ENCODE data around the gene KLHL30. TPM values are rescaled to one million over a fixed set of nuclear protein-coding genes. Genes with fewer than 3 reads are reported as not detected.

Gene KLHL30
- total and polyA plus RNA-seq, 3 experiments from 2014 or later: not detected

GRCh38 chr2:238127165-238128060 lies 11.1 kb upstream of the KLHL30 start:
- H3K27ac Mint-ChIP-seq: no peak overlapping the region
- peak in 1 of 5 donors; percentile 41 for DNase-seq
- H3K4me1 Mint-ChIP-seq: no peaks in the 10 kb centered on the region
- Histone ChIP-seq H3K4me1 (ENCODE audit: insufficient read depth, low read length) (no peaks in the 10 kb centered on the region), H3K36me3 (ENCODE audit: insufficient read depth, low read length) (no peaks in the 10 kb centered on the region), H3K27ac (ENCODE audit: low read depth, low read length) (no peak overlapping the region), H3K27me3 (ENCODE audit: insufficient read depth, low read length, poor library complexity, severe bottlenecking) (no peaks in the 10 kb centered on the region), H3K9me3 (ENCODE audit: low read length) (no peaks in the 10 kb centered on the region), H3K4me3 (ENCODE audit: low read length) (no peak overlapping the region)
- POLR2A ChIA-PET: no interaction called here
- H3K9me3 Mint-ChIP-seq: no peaks in the 10 kb centered on the region
- no peaks in the 10 kb centered on the region for H3K36me3 Mint-ChIP-seq
- CTCF ChIA-PET: no interaction called here
- no peak overlapping the region for H3K4me3 Mint-ChIP-seq
- peaks cover 0 to 1% of the 10 kb centered on the region in 2 donors for H3K27me3 Mint-ChIP-seq

DNA sequence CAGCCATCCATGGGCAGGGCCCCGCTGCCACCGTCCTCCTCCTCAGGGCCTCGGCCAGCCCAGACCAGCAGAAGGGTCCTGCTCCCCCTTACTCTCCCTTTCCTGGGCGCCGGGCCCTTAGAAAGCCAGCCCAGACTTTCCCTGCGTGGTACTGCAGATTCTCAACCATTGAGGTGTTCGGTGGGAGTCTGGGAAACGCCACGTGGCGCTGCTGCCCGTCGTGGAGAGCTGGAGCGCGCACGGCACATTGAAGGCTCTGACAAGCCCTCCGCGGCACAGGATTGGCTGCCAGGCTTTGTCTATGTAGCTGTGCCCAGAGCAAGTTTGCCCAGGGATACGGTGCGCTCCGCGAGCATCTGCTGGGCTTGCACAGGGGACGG lies 10.4 kb upstream of the KLHL30 start:
- H3K36me3 Mint-ChIP-seq: no peaks in the 10 kb centered on the region
- Histone ChIP-seq H3K4me1 (ENCODE audit: insufficient read depth, low read length) (no peaks in the 10 kb centered on the region), H3K9me3 (ENCODE audit: low read length) (no peaks in the 10 kb centered on the region), H3K36me3 (ENCODE audit: insufficient read depth, low read length) (no peaks in the 10 kb centered on the region), H3K27ac (ENCODE audit: low read depth, low read length) (no peak overlapping the region), H3K4me3 (ENCODE audit: low read length) (no peak overlapping the region), H3K27me3 (ENCODE audit: insufficient read depth, low read length, poor library complexity, severe bottlenecking) (no peaks in the 10 kb centered on the region)
- no peaks in the 10 kb centered on the region for H3K4me1 Mint-ChIP-seq
- peaks cover 0 to 1% of the 10 kb centered on the region in 2 donors for H3K27me3 Mint-ChIP-seq
- H3K9me3 Mint-ChIP-seq: no peaks in the 10 kb centered on the region
- POLR2A ChIA-PET: no interaction called here
- no peak overlapping the region for H3K4me3 Mint-ChIP-seq
- no peak overlapping the region for H3K27ac Mint-ChIP-seq
- CTCF ChIA-PET: no interaction called here
- DNase-seq: no peak

DNA sequence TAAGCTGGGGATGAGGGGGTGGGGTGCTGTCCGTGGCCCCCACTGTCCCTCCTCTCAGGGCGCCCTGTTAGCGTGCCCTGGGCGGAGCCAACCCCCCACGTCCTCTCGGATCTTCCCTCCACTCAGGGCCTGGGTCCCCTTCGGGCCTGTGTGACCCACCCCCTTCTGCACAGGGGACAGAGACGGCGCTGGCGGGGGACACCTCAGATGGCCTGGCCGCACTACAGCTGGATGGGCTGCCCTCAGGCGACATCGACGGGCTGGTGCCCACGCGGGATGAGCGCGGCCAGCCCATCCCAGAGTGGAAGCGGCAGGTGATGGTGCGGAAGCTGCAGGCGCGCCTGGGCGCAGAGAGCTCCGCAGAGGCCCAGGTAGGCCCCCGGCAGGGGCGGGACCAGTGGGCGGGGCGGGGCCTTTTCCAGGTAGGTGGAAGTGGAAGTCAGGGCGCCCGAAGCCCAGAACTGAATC lies 9.9 kb upstream of the KLHL30 start:
- Mint-ChIP-seq H3K4me1 (no peaks in the 10 kb centered on the region), H3K27ac (no peak overlapping the region), H3K36me3 (no peaks in the 10 kb centered on the region), H3K27me3 (peaks cover 0 to 1% of the 10 kb centered on the region in 2 donors), H3K9me3 (no peaks in the 10 kb centered on the region), H3K4me3 (no peak overlapping the region)
- ChIA-PET POLR2A (no interaction called here), CTCF (no interaction called here)
- no peaks in the 10 kb centered on the region for H3K4me1 ChIP-seq (ENCODE audit: insufficient read depth, low read length)
- peak in 1 of 5 donors; percentile 43 for DNase-seq
- H3K9me3 ChIP-seq (ENCODE audit: low read length): no peaks in the 10 kb centered on the region
- no peaks in the 10 kb centered on the region for H3K27me3 ChIP-seq (ENCODE audit: insufficient read depth, low read length, poor library complexity, severe bottlenecking)
- H3K4me3 ChIP-seq (ENCODE audit: low read length): no peak overlapping the region
- H3K27ac ChIP-seq (ENCODE audit: low read depth, low read length): no peak overlapping the region
- H3K36me3 ChIP-seq (ENCODE audit: insufficient read depth, low read length): no peaks in the 10 kb centered on the region

DNA sequence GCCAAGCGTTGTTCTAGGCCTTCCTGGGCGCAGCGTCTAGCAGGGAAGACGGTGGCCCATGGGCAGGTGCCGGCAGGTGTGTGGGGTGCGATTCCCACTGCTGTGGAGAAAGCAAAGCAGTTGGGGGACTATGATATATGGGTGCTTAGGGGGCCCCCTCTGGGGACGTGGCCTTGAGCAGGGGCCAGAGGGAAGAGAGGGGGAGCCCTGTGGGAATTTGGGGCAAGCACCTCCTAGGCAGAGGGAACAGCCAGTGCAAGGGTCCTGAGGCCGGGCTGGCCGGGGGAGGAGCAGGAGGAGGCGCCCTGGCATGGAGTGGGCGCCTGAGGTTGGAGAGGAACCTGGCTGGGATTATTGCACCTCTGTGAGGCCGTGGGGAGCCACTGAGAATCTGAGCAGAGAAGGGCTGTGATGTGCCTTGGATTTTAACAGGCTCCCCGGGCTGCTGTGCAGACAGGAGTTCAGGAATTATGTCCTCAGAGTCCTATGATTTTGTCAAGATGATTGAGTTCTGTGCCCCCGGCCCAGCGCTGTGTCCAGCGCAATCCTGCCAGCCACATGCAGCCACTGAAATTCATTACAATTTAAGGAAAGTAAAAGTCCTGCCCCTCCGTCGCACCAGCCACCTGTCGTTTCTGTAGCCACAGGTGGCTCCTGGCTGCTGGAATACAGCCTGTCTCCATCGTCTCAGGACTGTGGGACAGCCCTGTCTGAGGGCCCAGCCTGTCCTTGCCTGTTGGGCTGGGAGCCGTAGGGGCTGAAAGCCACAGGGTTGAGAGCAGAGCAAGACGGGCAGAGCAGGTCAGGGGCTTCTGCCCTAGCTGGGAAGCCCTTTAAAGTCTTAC lies 9.1 kb upstream of the KLHL30 start:
- Mint-ChIP-seq H3K36me3 (no peaks in the 10 kb centered on the region), H3K27me3 (peaks cover 0 to 1% of the 10 kb centered on the region in 2 donors), H3K27ac (no peak overlapping the region), H3K4me3 (no peak overlapping the region), H3K9me3 (no peaks in the 10 kb centered on the region), H3K4me1 (no peaks in the 10 kb centered on the region)
- H3K36me3 ChIP-seq (ENCODE audit: insufficient read depth, low read length): no peaks in the 10 kb centered on the region
- no peaks in the 10 kb centered on the region for H3K4me1 ChIP-seq (ENCODE audit: insufficient read depth, low read length)
- ChIA-PET CTCF (no interaction called here), POLR2A (no interaction called here)
- no peak overlapping the region for H3K27ac ChIP-seq (ENCODE audit: low read depth, low read length)
- no peaks in the 10 kb centered on the region for H3K9me3 ChIP-seq (ENCODE audit: low read length)
- peak in 1 of 5 donors; percentile 30 for DNase-seq
- no peak overlapping the region for H3K4me3 ChIP-seq (ENCODE audit: low read length)
- H3K27me3 ChIP-seq (ENCODE audit: insufficient read depth, low read length, poor library complexity, severe bottlenecking): no peaks in the 10 kb centered on the region

- Histone ChIP-seq H3K36me3 (ENCODE audit: insufficient read depth, low read length) (no peaks in the 10 kb centered on the region), H3K27ac (ENCODE audit: low read depth, low read length) (no peak overlapping the region), H3K4me3 (ENCODE audit: low read length) (no peak overlapping the region), H3K27me3 (ENCODE audit: insufficient read depth, low read length, poor library complexity, severe bottlenecking) (no peaks in the 10 kb centered on the region), H3K4me1 (ENCODE audit: insufficient read depth, low read length) (no peaks in the 10 kb centered on the region), H3K9me3 (ENCODE audit: low read length) (no peaks in the 10 kb centered on the region)
- Mint-ChIP-seq H3K27me3 (peaks cover 0 to 1% of the 10 kb centered on the region in 2 donors), H3K36me3 (no peaks in the 10 kb centered on the region), H3K4me3 (no peak overlapping the region), H3K27ac (no peak overlapping the region), H3K4me1 (no peaks in the 10 kb centered on the region), H3K9me3 (no peaks in the 10 kb centered on the region)
- CTCF ChIA-PET: no interaction called here
- POLR2A ChIA-PET: no interaction called here
- DNase-seq: peak in 1 of 5 donors; percentile 43
Observed at GRCh38 chr2:238130111-238130695, 8.3 kb upstream of the KLHL30 start.

GRCh38 chr2:238130696-238131628 lies 7.5 kb upstream of the KLHL30 start:
- Mint-ChIP-seq H3K27ac (no peak overlapping the region), H3K27me3 (peaks cover 0 to 1% of the 10 kb centered on the region in 2 donors), H3K4me3 (no peak overlapping the region), H3K9me3 (no peaks in the 10 kb centered on the region), H3K4me1 (no peaks in the 10 kb centered on the region), H3K36me3 (no peaks in the 10 kb centered on the region)
- CTCF ChIA-PET: no interaction called here
- Histone ChIP-seq H3K4me1 (ENCODE audit: insufficient read depth, low read length) (no peaks in the 10 kb centered on the region), H3K4me3 (ENCODE audit: low read length) (no peak overlapping the region), H3K9me3 (ENCODE audit: low read length) (no peaks in the 10 kb centered on the region), H3K27ac (ENCODE audit: low read depth, low read length) (no peak overlapping the region), H3K27me3 (ENCODE audit: insufficient read depth, low read length, poor library complexity, severe bottlenecking) (no peaks in the 10 kb centered on the region), H3K36me3 (ENCODE audit: insufficient read depth, low read length) (no peaks in the 10 kb centered on the region)
- POLR2A ChIA-PET: no interaction called here
- peak in 1 of 5 donors; percentile 43 for DNase-seq

- H3K4me3 ChIP-seq (ENCODE audit: low read length): no peak overlapping the region
- no peaks in the 10 kb centered on the region for H3K36me3 ChIP-seq (ENCODE audit: insufficient read depth, low read length)
- H3K4me3 Mint-ChIP-seq: no peak overlapping the region
- POLR2A ChIA-PET: no interaction called here
- no peak overlapping the region for H3K27ac ChIP-seq (ENCODE audit: low read depth, low read length)
- H3K4me1 Mint-ChIP-seq: no peaks in the 10 kb centered on the region
- H3K27me3 Mint-ChIP-seq: peaks cover 0 to 1% of the 10 kb centered on the region in 2 donors
- no peaks in the 10 kb centered on the region for H3K4me1 ChIP-seq (ENCODE audit: insufficient read depth, low read length)
- peak in 1 of 5 donors; percentile 44 for DNase-seq
- H3K27me3 ChIP-seq (ENCODE audit: insufficient read depth, low read length, poor library complexity, severe bottlenecking): no peaks in the 10 kb centered on the region
- H3K9me3 Mint-ChIP-seq: no peaks in the 10 kb centered on the region
- no peaks in the 10 kb centered on the region for H3K9me3 ChIP-seq (ENCODE audit: low read length)
- no peaks in the 10 kb centered on the region for H3K36me3 Mint-ChIP-seq
- H3K27ac Mint-ChIP-seq: no peak overlapping the region
- CTCF ChIA-PET: no interaction called here
Observed at GRCh38 chr2:238131761-238132462, 6.6 kb upstream of the KLHL30 start.

All from CD8-positive, alpha-beta memory T cell (primary cell).